Inflammatory macrophage (primary cell): ENCODE measurements around the gene KLHL22.
A peak's percentile ranks its signal among the peaks of the same experiment; 100 is the strongest.
"Not testable (repeated sequence)": the region's sequence is repeated elsewhere in the genome, so short reads cannot be mapped to it uniquely, and the experiment has no call there.

Source experiments
- DNase-seq, 2 donors: peaks; one replicate each; pipeline ENCODE4 v3.0.0-alpha.2; 2020 to 2022
- total RNA-seq, 18 experiments: gene quantifications; one replicate each; lab custom pipeline; 2026; ENCODE audit warnings: mixed read lengths in 6 of 18, inconsistent platforms in 2 of 18; lab: John Stamatoyannopoulos, UW

Gene KLHL22
- total RNA-seq, result 2.3 to 25.7 (median 16.2) reads per million in 18 experiments

- peak in 1 of 2 donors; percentile 13 for DNase-seq
Observed at GRCh38 chr22:20494978-20495860, at the start of gene KLHL22. KLHL22 (minus strand) TSS chr22:20495795; CDS start chr22:20489211, 6,584 bp downstream.

- not testable (repeated sequence) for DNase-seq
Observed at GRCh38 chr22:20545318-20545634, 49.7 kb upstream of the KLHL22 start.

- no peak for DNase-seq
Observed at GRCh38 chr22:20542736-20543135, 47.1 kb upstream of the KLHL22 start.

- no peak for DNase-seq
Observed at GRCh38 chr22:20542055-20542454, 46.5 kb upstream of the KLHL22 start.

- DNase-seq, result not testable (repeated sequence)
Observed at GRCh38 chr22:20538875-20539274, 43.3 kb upstream of the KLHL22 start.

- no peak for DNase-seq
Observed at GRCh38 chr22:20537983-20538382, 42.4 kb upstream of the KLHL22 start.

- DNase-seq, result no peak
Observed at GRCh38 chr22:20537325-20537756, 41.7 kb upstream of the KLHL22 start.

GRCh38 chr22:20536590-20537324 is 41.2 kb upstream of the KLHL22 start:
- DNase-seq, result no peak

GRCh38 chr22:20533879-20534265 is 38.3 kb upstream of the KLHL22 start:
- DNase-seq, result peak in 1 of 2 donors; percentile 21

- DNase-seq, result no peak
Observed at GRCh38 chr22:20533095-20533878, 37.7 kb upstream of the KLHL22 start.

- DNase-seq, result no peak
Observed at GRCh38 chr22:20532256-20532993, 36.8 kb upstream of the KLHL22 start.

- peak; percentile 34 to 70 for DNase-seq
Observed at GRCh38 chr22:20531404-20532201, 36.0 kb upstream of the KLHL22 start.

- no peak for DNase-seq
Observed at GRCh38 chr22:20531154-20531403, 35.5 kb upstream of the KLHL22 start.

GRCh38 chr22:20530368-20531153 is 35.0 kb upstream of the KLHL22 start:
- no peak for DNase-seq

GRCh38 chr22:20528405-20528978 is 32.9 kb upstream of the KLHL22 start:
- no peak for DNase-seq

- DNase-seq, result no peak
Observed at GRCh38 chr22:20526628-20527355, 31.2 kb upstream of the KLHL22 start.

GRCh38 chr22:20526305-20526627 is 30.7 kb upstream of the KLHL22 start:
- DNase-seq, result no peak

- DNase-seq, result no peak
Observed at GRCh38 chr22:20525048-20525447, 29.5 kb upstream of the KLHL22 start.

GRCh38 chr22:20524004-20524481 is 28.4 kb upstream of the KLHL22 start:
- DNase-seq, result no peak
